Left ventricle myocardium superior (tissue), 1 donor: ENCODE data around the gene HOXD12. TPM values are rescaled to one million over a fixed set of nuclear protein-coding genes. Genes with fewer than 3 reads are reported as not detected.
A peak's percentile ranks its signal among the peaks of the same experiment; 100 is the strongest.

Experiments used
- ATAC-seq: fragments of 200-7000 bp; cut with Tn5 transposase; one replicate; pipeline ENCODE4 v1.9.1; 2020; ENCODE audit warnings: mild to moderate bottlenecking, moderate library complexity
- DNase-seq: peaks from one replicate; pipeline ENCODE4 v3.0.0-alpha.2; 2020
- intact Hi-C: fragments of 100-400 bp; cut with micrococcal nuclease; formaldehyde crosslinking; loops from one replicate; pipeline ENCODE4 v1.11.0; 2022
- total RNA-seq: library from RNA; stranded (reverse); fragmentation: NEBNext Ultra II Directional; extraction: Animal tissue kit (Norgen Biotek cat#: 25700); gene quantifications from one replicate; pipeline ENCODE4 v1.2.1, GENCODE V29; 2021
- donor health status: DM: no; HTN: yes; CAD: no; lungs with severe emphysema.

HOXD12 gene
- total RNA-seq, 1 donor from 2014 or later = not detected

GRCh38 chr2:176138526-176138922, 38.9 kb downstream of the HOXD12 start:
- DNase-seq (no peak), ATAC-seq (no peak)
- intact Hi-C loops = no loop called here

GRCh38 chr2:176138923-176139660, 39.5 kb downstream of the HOXD12 start:
- intact Hi-C loops = no loop called here
- DNase-seq = no peak
- ATAC-seq = no peak

DNA sequence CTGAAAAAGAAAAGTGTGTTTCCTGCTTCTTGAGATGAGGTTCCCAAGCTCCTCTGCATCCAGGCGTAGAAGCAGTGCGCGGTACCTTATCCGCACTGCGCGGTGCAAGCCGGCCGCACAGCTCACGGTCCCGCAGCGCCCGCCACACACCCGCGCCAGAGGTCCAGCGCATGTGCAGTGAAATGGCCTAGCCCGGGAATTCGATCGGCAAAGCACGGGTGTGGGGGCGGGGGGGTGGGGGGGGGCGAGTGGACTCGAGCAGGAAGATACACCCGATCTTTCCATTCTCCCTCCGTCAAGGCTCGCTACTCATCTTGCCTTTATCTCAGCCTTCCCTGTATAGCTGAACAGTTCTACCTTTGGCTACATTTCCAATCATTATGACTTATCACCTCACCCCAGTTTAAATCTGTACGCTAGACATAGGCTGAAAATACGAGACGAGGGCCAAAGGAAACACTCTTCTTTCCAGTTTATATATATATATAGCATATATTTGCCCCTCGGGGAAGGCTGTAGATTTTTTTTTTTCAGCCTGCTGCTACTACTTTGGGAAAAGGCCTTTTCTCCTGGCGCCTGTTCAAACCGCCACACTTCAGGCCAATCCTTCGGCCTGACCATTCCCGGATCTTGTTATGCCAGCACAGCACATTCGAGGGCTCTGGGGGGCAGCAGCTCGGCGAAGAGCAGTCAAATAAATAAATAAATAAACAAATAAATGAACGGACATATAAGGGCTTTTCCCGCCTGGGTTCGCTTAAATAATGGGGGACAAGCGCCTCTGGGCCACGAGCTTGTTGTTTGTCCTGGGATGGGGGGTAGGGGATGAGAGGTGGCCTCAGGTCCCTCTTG, 40.3 kb downstream of the HOXD12 start:
- DNase-seq (no peak), ATAC-seq (no peak)
- intact Hi-C loops = loop anchor here (5.0 to 10.0 kb wide), 2 partner anchors 315 to 502 kb away; no protein-coding TSS in a partner anchor

DNA sequence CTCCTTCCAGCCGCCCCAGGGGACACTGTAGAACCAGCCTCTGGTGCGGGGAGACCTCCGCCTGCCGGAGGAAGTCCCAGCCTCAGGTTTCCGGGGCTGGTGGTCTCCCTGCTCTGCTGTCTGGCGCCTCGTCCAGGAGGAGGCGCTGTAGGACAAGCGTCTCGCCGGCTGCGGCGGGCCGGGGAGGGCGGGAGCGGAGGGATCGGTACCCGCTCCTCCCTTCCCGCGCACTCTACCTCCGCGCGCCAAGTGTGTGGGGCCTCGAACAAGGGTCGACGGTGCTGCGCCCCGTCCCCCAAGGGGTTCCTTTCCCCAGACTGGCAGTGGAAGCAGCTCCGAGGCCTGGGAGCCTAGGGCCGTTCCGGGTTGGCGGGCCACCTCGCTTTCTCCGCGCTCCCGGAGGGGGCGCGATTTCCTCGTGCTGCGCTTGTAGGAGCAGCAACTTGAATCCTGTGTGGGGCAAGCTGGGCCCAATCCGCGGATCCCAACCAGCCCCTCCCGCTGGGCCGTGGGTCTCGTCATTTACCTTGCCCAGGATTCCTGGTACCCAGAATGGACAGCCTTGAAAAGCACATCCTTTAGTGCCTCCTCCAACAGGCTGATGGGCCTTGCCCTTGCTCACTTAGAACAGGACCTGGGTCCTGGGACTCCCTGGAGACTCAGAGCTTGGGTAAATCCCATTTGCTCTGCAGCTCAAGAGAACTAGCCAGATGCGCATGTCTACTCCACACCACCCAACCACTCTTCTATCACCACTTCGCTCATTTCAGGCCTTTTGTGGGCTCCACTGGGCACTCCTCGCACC, 41.1 kb downstream of the HOXD12 start:
- intact Hi-C loops = loop anchor here (5.0 to 10.0 kb wide), 2 partner anchors 314 to 502 kb away; no protein-coding TSS in a partner anchor
- DNase-seq (peak; percentile 80), ATAC-seq (peak; percentile 97)

DNA sequence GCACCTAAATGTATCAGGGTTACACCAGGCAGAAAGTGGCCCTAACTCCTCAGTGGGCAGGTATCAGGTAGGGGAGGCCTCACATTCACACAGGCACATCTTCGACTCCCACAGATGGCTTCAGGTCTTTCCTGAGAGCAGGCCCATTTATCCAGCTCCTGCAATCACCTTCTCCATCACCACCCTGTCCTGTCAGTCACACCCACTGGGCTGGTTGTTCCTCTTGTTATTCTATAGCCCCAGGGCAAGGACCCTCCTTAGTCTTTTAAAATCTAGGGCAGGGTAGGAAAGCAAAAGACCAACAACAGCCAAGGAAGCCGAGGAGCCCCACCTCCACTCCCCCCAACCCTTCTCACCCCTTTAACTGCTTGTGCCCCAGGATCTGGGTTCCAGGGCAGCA, 42.7 kb downstream of the HOXD12 start:
- ATAC-seq (no peak), DNase-seq (no peak)
- intact Hi-C loops = loop anchor here (5.0 to 10.0 kb wide), 2 partner anchors 313 to 500 kb away; no protein-coding TSS in a partner anchor

DNA sequence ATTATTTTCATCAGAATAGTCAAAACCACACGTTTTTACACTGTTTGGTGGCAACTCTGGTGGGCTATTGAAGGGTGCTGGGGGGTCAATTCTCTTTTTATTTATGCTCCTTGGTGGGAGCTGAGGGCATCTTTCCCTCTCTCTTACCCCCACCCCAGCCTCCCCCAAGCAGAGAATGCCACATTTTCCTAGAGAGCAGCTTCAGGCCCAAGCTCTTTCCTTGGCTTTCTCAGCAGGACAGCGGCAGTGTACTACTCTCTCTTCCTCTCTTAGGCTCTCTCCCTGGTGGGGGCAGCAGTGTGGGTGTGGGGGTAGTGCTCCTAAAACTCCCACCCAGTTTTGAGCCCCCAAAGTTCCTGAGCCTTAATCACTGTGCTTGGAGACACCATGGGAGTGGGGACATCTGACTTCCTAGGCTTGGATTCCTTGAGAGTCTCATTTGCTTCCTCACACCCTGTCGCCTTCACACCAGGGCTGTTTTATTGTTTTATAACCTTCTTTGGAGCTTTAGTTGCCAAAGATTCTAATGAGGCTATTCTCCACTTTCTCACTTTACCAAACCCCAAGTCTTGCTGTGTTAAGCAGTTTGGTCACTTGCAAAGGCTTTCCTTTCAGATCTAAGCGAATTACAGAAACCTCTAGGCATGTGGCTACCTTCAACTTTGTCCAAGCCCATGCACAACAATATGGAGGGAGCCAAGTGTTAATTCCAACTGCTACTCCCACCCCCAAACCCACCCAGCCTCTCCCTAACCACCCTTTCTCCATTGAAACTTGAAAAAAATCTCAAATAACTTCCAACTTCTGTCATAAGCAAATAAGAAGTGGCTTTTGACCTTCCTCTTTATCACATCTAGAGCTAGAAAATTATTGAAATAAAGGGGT, 45.7 kb downstream of the HOXD12 start:
- DNase-seq (no peak), ATAC-seq (no peak)
- intact Hi-C loops = loop anchor here (10.0 kb wide), 1 partner anchor 309 kb away; no protein-coding TSS in a partner anchor

DNA sequence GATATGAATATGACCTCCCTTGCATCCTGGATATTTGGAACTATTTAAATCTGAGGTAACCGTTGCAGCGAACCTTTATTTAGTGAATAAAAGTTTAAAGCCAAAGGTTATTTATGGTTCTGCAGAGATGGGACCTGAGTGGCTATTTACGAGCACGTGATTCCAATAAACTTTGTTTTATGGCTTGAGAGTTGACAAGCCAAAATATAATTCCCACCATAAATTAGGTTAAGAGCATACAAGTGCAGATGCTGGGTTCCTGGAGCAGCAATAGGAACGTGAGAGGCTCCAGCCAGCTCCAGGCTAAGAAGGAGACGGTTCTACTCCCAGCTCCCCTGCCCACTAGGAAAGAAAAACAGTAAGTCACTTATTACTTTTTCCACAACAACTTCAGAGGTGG, 46.5 kb downstream of the HOXD12 start:
- intact Hi-C loops = loop anchor here (10.0 kb wide), 1 partner anchor 309 kb away; no protein-coding TSS in a partner anchor
- no peak for DNase-seq
- no peak for ATAC-seq

DNA sequence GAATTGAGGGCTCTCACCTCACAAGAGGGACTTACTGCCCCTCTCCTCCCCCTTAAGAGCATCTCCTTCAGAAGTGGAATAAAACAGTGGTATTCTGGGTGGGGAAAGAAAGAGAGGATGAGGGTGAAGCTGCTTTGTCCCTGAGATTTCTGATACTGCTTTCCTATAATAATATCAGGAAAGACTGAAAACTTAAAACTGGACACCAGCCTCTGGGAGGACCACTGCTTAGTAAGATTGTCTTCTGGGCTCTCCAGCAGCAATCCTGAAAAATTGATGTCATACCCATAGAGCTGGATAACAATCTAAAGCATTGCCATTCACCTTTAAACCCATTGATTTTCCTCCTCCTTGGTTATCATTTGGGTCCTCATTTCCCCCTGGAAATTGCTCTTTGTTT, 47.0 kb downstream of the HOXD12 start:
- DNase-seq (no peak), ATAC-seq (no peak)
- intact Hi-C loops = loop anchor here (10.0 kb wide), 1 partner anchor 308 kb away; no protein-coding TSS in a partner anchor

GRCh38 chr2:176147210-176147799, 47.7 kb downstream of the HOXD12 start:
- ATAC-seq = no peak
- no peak for DNase-seq
- intact Hi-C loops = loop anchor here (10.0 kb wide), 1 partner anchor 307 kb away; no protein-coding TSS in a partner anchor

- intact Hi-C loops = loop anchor here (10.0 kb wide), 1 partner anchor 307 kb away; no protein-coding TSS in a partner anchor
- ATAC-seq (no peak), DNase-seq (no peak)
Measured at GRCh38 chr2:176147800-176148496, 48.4 kb downstream of the HOXD12 start.

DNA sequence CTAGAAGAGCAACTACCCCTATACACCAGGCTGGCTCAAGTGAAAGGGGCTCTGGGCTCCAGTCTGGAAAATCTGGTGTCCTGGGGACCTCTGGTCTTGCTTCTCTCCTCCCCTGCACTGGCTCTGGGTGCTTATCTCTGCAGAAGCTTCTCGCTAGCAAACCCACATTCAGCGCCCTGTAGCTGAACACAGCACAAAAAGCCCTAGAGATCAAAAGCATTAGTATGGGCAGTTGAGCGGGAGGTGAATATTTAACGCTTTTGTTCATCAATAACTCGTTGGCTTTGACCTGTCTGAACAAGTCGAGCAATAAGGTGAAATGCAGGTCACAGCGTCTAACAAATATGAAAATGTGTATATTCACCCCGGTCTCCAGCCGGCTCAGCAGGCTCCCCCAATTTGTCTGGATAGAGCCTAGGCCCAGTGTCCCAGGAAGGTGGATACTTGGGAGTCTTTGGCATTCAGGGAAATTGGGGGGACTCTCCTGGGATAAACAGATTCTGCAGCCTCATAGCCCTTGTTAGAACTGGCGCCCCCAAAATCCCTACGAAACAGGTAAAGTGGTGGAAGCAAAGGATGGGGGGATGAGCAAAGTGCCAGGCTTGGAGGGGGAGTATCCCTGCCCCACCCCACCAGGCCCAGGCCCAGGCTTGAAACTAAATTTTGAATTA, 49.3 kb downstream of the HOXD12 start:
- no peak for DNase-seq
- intact Hi-C loops = loop anchor here (10.0 kb wide), 1 partner anchor 306 kb away; no protein-coding TSS in a partner anchor
- no peak for ATAC-seq

DNA sequence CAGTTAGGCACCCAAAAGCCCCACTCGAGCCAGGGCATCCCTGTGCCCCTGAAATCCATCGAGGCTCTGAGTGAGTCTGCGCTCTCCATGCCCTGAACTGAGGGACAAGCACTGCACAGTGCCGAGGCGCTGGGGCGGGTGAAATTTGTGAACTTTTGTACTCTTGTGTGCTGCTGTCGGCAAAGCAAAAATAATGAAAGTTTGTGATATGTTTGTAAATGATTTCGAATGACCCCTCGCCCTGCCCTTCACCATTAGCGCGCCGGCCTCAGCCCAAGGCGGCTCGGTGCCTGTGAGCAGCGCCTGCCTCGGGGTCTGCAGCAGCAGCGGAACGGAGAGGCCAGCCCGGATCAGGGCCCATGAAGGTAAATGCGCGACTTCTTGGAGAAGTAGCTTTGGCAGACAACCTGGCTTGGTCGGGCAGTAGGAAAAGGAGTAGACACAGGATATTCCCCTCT, 49.9 kb downstream of the HOXD12 start:
- intact Hi-C loops = loop anchor here (10.0 kb wide), 1 partner anchor 305 kb away; no protein-coding TSS in a partner anchor
- no peak for DNase-seq
- no peak for ATAC-seq

DNA sequence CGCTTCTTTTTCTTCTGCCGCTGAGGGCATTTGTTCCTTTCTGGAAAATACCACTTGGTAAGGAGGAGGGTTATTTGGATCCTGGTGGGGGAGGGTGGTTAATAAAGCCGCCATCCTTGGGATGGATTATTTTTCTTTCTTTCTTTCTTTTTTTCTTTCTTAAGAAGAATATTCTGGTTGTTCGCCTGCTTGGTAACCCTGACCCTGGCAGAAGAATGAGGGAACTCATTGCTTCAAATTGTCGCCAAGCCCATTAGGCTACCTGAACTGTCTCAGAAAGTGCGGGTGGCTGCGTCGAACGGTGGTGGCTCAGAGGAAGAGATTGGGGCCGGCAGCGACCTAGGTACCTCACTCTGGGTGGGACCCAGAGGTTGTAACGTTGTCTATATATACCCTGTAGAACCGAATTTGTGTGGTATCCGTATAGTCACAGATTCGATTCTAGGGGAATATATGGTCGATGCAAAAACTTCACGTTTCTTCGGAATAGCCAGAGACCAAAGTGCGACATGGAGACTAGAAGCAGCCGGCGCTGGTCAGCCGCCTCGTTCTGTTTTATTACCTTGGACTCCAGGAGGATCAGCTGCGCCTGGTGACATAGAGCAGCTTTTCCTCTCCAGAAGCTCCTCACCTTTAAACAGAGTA, 50.5 kb downstream of the HOXD12 start:
- no peak for DNase-seq
- intact Hi-C loops = loop anchor here (10.0 kb wide), 1 partner anchor 305 kb away; no protein-coding TSS in a partner anchor
- no peak for ATAC-seq

DNA sequence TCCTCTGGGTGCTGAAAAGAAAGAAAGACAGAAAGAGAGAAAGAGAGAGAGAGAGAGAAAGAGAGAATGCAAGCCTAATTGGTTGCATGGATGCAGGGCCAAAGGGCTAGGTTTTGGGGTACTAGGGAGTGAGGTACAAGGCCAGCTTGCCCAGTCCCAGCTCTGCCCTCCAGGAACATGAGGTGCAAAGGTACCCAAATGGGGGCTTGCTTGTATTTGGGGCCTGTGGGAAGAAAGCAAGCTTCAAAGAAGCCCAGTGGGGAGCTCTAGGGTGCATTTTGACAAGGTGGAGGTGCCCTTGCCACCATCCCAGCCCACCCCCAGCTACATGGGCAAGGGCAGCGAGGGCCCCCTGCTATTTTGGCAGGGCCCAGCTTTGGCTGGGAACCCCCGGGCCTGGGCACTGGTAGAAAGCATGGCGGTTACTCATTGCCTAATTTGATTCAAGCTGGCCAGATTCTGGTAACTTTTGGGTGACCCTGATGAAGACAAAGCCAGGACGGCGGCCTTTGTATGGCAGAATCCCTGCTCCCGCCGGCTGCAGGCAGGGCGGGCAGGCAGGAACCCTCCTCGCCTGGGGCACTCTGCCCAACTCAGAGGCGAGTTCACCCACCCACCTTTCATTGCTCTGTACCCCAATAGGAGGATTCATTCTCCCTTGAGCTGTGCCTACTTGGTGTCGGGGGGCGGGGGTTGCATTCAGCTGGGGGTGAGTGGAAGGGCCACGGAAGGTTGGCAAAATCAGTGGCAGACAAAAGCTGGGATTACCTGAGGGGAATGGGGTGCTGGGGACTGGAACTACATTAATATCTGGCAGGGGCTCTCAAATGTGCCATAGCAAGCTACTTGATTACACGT, 51.2 kb downstream of the HOXD12 start:
- ATAC-seq = no peak
- intact Hi-C loops = no loop called here
- no peak for DNase-seq
